H1 (cell line): Measurements from ENCODE around the gene BCL11A. TPM values are rescaled to one million over a fixed set of nuclear protein-coding genes. Genes with fewer than 3 reads are reported as not detected.

Experiments used
- CTCF ChIA-PET: fragments of 300-600 bp; sonication (Branson Sonifier 250); formaldehyde crosslinking; loops from one replicate; lab custom pipeline; 2021; ENCODE audit not compliant: partially characterized antibody; lab: Charles Lee
- POLR2A ChIA-PET: fragments of 300-600 bp; sonication (Branson Sonifier 250); formaldehyde crosslinking; loops from one replicate; lab custom pipeline; 2021; ENCODE audit warnings: inconsistent platforms; ENCODE audit not compliant: partially characterized antibody; lab: Charles Lee
- DNase-seq, 2 experiments: peaks; one replicate each; pipeline versions ENCODE4 v3.0.0 to v3.0.0-alpha.2; 2010 to 2022; ENCODE audit warnings: low spot score in 2 of 2, low read depth in 1 of 2, mixed read lengths in 1 of 2
- FAIRE-seq: peaks from 2 replicates; lab custom pipeline; 2011; peaks lifted over from hg19 to GRCh38; lab: Jason Lieb, UNC
- H2AFZ ChIP-seq: 2 replicates; pipeline ENCODE4 v1.8.1; 2012; ENCODE audit warnings: low read length, inconsistent platforms
- H2AK5ac ChIP-seq: 2 replicates; pipeline ENCODE4 v1.6.1; 2013; ENCODE audit warnings: low read depth, low read length
- H2BK120ac ChIP-seq: replicated peaks from 2 replicates; pipeline ENCODE3; 2013; ENCODE audit warnings: low read depth, low read length, inconsistent platforms
- H2BK12ac ChIP-seq: 2 replicates; pipeline ENCODE4 v1.6.1; 2013; ENCODE audit warnings: low read depth, low read length
- H2BK15ac ChIP-seq: 2 replicates; pipeline ENCODE4 v1.6.1; 2013; ENCODE audit warnings: low read length
- H2BK20ac ChIP-seq: 2 replicates; pipeline ENCODE4 v1.6.1; 2013; ENCODE audit warnings: low read length
- H2BK5ac ChIP-seq: 2 replicates; pipeline ENCODE4 v1.6.1; 2013; ENCODE audit warnings: low read depth, low read length
- H3K14ac ChIP-seq: 2 replicates; pipeline ENCODE4 v1.6.1; 2013; ENCODE audit warnings: inconsistent platforms; ENCODE audit not compliant: insufficient read length
- H3K18ac ChIP-seq: 2 replicates; pipeline ENCODE4 v1.6.1; 2013; ENCODE audit warnings: low read length; ENCODE audit errors: extremely low read depth
- H3K23ac ChIP-seq: 2 replicates; pipeline ENCODE4 v1.6.1; 2013; ENCODE audit warnings: inconsistent platforms; ENCODE audit not compliant: insufficient read length
- H3K23me2 ChIP-seq: 2 replicates; pipeline ENCODE4 v1.6.1; 2013; ENCODE audit warnings: low read depth, low read length
- H3K27ac ChIP-seq: 2 replicates; pipeline ENCODE4 v1.6.1; 2011; ENCODE audit warnings: low read depth, low read length, inconsistent platforms
- H3K27me3 ChIP-seq, 4 experiments: replicated peaks in 1 of 4; 1 replicate in 1 of 4; 2 replicates in 3 of 4; pipeline versions ENCODE4 v1.6.1 to v1.8.1; 2011 to 2013; ENCODE audit warnings: low read length in 3 of 4, mild to moderate bottlenecking in 3 of 4, inconsistent platforms in 2 of 4, mixed read lengths in 2 of 4, moderate library complexity in 1 of 4; ENCODE audit not compliant: control insufficient read depth in 3 of 4, insufficient read depth in 3 of 4; ENCODE audit errors: extremely low read depth in 1 of 4
- H3K36me3 ChIP-seq, 4 experiments: 2 replicates each; pipeline versions ENCODE4 v1.6.1 to v1.8.1; 2011 to 2013; ENCODE audit warnings: mild to moderate bottlenecking in 4 of 4, low read length in 3 of 4, moderate library complexity in 2 of 4, control low read depth in 1 of 4, inconsistent platforms in 1 of 4; ENCODE audit not compliant: insufficient read depth in 4 of 4, control insufficient read depth in 2 of 4
- H3K4ac ChIP-seq: replicated peaks from 2 replicates; pipeline ENCODE3; 2013; ENCODE audit warnings: low read length, low read depth, mixed read lengths, inconsistent platforms; ENCODE audit not compliant: insufficient read length
- H3K4me1 ChIP-seq, 4 experiments: replicated peaks in 1 of 4; 1 replicate in 1 of 4; 2 replicates in 3 of 4; pipeline versions ENCODE4 v1.6.1 to v1.8.1; 2011 to 2013; ENCODE audit warnings: low read length in 3 of 4, inconsistent platforms in 2 of 4, mixed read lengths in 1 of 4; ENCODE audit not compliant: insufficient read depth in 4 of 4, control insufficient read depth in 3 of 4
- H3K4me2 ChIP-seq, 2 experiments: 2 replicates each; pipeline versions ENCODE4 v1.6.1 to v1.8.1; 2011 to 2013; ENCODE audit warnings: low read depth in 2 of 2, low read length in 2 of 2, control low read depth in 1 of 2, inconsistent platforms in 1 of 2, mild to moderate bottlenecking in 1 of 2; ENCODE audit not compliant: insufficient read depth in 1 of 2
- H3K4me3 ChIP-seq, 4 experiments: fragments of 200-600, 300-600 bp in 1 of 4; sonication (generic), shearing (Covaris generic), sonication (Bioruptor Twin) in 1 of 4; 2 replicates each; pipeline versions ENCODE4 v1.5.1 to v1.8.1; 2011 to 2016; ENCODE audit warnings: low read length in 4 of 4, low read depth in 3 of 4, control low read depth in 2 of 4, inconsistent platforms in 2 of 4, mild to moderate bottlenecking in 2 of 4, mixed read lengths in 1 of 4, moderate library complexity in 1 of 4; ENCODE audit not compliant: insufficient read depth in 2 of 4; ENCODE audit errors: extremely low read depth in 1 of 4
- H3K56ac ChIP-seq: replicated peaks from 2 replicates; pipeline ENCODE3; 2013; ENCODE audit warnings: low read depth, mild to moderate bottlenecking, mixed read lengths, low read length, inconsistent platforms; ENCODE audit not compliant: insufficient read length
- H3K79me1 ChIP-seq: 2 replicates; pipeline ENCODE4 v1.6.1; 2013; ENCODE audit warnings: low read depth, low read length, control low read depth
- H3K79me2 ChIP-seq, 2 experiments: 2 replicates each; pipeline versions ENCODE4 v1.6.1 to v1.8.1; 2012 to 2013; ENCODE audit warnings: low read length in 2 of 2, mild to moderate bottlenecking in 2 of 2, inconsistent platforms in 1 of 2; ENCODE audit not compliant: insufficient read depth in 2 of 2, control insufficient read depth in 1 of 2
- H3K9ac ChIP-seq, 4 experiments: replicated peaks in 1 of 4; 1 replicate in 1 of 4; 2 replicates in 3 of 4; pipeline versions ENCODE4 v1.6.1 to v1.8.1; 2011 to 2013; ENCODE audit warnings: low read depth in 3 of 4, low read length in 3 of 4, control low read depth in 2 of 4, mild to moderate bottlenecking in 2 of 4, moderate library complexity in 2 of 4, inconsistent platforms in 1 of 4; ENCODE audit errors: extremely low read depth in 1 of 4
- H3K9me3 ChIP-seq, 2 experiments: 2 replicates each; pipeline versions ENCODE4 v1.6.1 to v1.8.1; 2012 to 2013; ENCODE audit warnings: mild to moderate bottlenecking in 2 of 2, moderate library complexity in 2 of 2, control low read depth in 1 of 2, inconsistent platforms in 1 of 2, low read depth in 1 of 2, low read length in 1 of 2, mixed read lengths in 1 of 2; ENCODE audit not compliant: insufficient read depth in 2 of 2
- H4K20me1 ChIP-seq, 2 experiments: replicated peaks in 1 of 2; 2 replicates each; pipeline versions ENCODE3 to v1.8.1; 2011 to 2013; ENCODE audit warnings: inconsistent platforms in 2 of 2, low read length in 2 of 2, mild to moderate bottlenecking in 1 of 2; ENCODE audit not compliant: insufficient read depth in 2 of 2, control insufficient read depth in 1 of 2
- H4K5ac ChIP-seq: 2 replicates; pipeline ENCODE4 v1.6.1; 2013; ENCODE audit warnings: low read length, low read depth, mixed read lengths, inconsistent platforms; ENCODE audit not compliant: insufficient read length
- H4K8ac ChIP-seq: 2 replicates; pipeline ENCODE4 v1.8.0; 2013; ENCODE audit warnings: mild to moderate bottlenecking, moderate library complexity, low read length, inconsistent platforms; ENCODE audit not compliant: insufficient read depth; ENCODE audit errors: extremely low read depth
- H4K91ac ChIP-seq: replicated peaks from 2 replicates; pipeline ENCODE3; 2013; ENCODE audit warnings: low read length, mixed read lengths, inconsistent platforms; ENCODE audit not compliant: insufficient read length
- BACH1 ChIP-seq: IDR thresholded peaks from 2 replicates; pipeline ENCODE4 v1.6.1; 2012; ENCODE audit warnings: low read length, improper control_type of control experiment
- BRCA1 ChIP-seq: IDR thresholded peaks from 2 replicates; pipeline ENCODE4 v1.6.1; 2012; ENCODE audit warnings: low read depth, low read length, improper control_type of control experiment
- GTF2F1 ChIP-seq: IDR thresholded peaks from 2 replicates; pipeline ENCODE4 v1.6.1; 2012; ENCODE audit warnings: low read depth, low read length, improper control_type of control experiment, borderline replicate concordance
- KDM5A ChIP-seq: fragments of 200-600 bp; IDR thresholded peaks from 2 replicates; pipeline ENCODE4 v1.7.1; 2012; ENCODE audit warnings: mild to moderate bottlenecking, low read length, inconsistent platforms, mixed read lengths
- POLR2AphosphoS5 ChIP-seq: IDR thresholded peaks from 2 replicates; pipeline ENCODE4 v1.6.1; 2011; ENCODE audit warnings: low read depth, low read length
- POU5F1 ChIP-seq: IDR thresholded peaks from 2 replicates; pipeline ENCODE4 v1.6.1; 2011; ENCODE audit warnings: low read depth, mild to moderate bottlenecking, low read length, moderate library complexity
- SP1 ChIP-seq: IDR thresholded peaks from 2 replicates; pipeline ENCODE4 v1.6.1; 2011; ENCODE audit warnings: low read depth, low read length
- SRF ChIP-seq: IDR thresholded peaks from 2 replicates; pipeline ENCODE4 v1.6.1; 2011; ENCODE audit warnings: mild to moderate bottlenecking, low read depth, low read length, moderate library complexity
- TAF1 ChIP-seq: IDR thresholded peaks from 2 replicates; pipeline ENCODE4 v1.6.1; 2011; ENCODE audit warnings: mild to moderate bottlenecking, low read depth, low read length
- TBP ChIP-seq: IDR thresholded peaks from 2 replicates; pipeline ENCODE4 v1.6.1; 2011; ENCODE audit warnings: low read depth, low read length, improper control_type of control experiment
- WGBS, 2 experiments: shearing (Covaris generic) in 1 of 2; methylation state at CpG; one replicate each; pipeline versions ENCODE4 v1.1.6 to v1.1.7; 2013 to 2015; ENCODE audit warnings: low lambda C conversion rate in 2 of 2, mixed read lengths in 2 of 2, inconsistent platforms in 1 of 2, low coverage in 1 of 2, missing lambda C conversion rate in 1 of 2; ENCODE audit not compliant: insufficient replicate concordance in 2 of 2, insufficient coverage in 1 of 2, insufficient read length in 1 of 2; ENCODE audit errors: extremely low coverage in 1 of 2, missing lambda C conversion rate in 1 of 2; 5-methylcytosine and 5-hydroxymethylcytosine counted together
- polyA plus RNA-seq, 7 experiments: library from polyadenylated mRNA; depleted of rRNA in 3 of 7; stranded (reverse) in 5 of 7; unstranded in 2 of 7; fragments of >200 nt in 5 of 7; fragments of 200-250 nt in 2 of 7; gene quantifications; 1 replicate in 5 of 7; 2 replicates in 1 of 7; 4 replicates in 1 of 7; pipeline versions ENCODE4 v1.2.1 to v1.2.3, GENCODE V29; 2011 to 2013; ENCODE audit warnings: missing spikeins in 2 of 7, mixed read lengths in 2 of 7
- total RNA-seq: library from RNA; stranded (reverse); fragmentation: NEBNext Ultra II Directional; extraction: Animal tissue kit (Norgen Biotek cat#: 25700); gene quantifications from 2 replicates; pipeline ENCODE4 v1.2.1, GENCODE V29; 2021
- TF ChIP-seq, protein P1 (sequence below), 3 experiments: IDR thresholded peaks; 1 replicate in 2 of 3; 2 replicates in 1 of 3; pipeline versions ENCODE4 v1.5.1 to v1.6.1; 2011; ENCODE audit warnings: low read length in 3 of 3, mild to moderate bottlenecking in 3 of 3, inconsistent platforms in 2 of 3, low read depth in 1 of 3, moderate library complexity in 1 of 3; ENCODE audit not compliant: insufficient read depth in 1 of 3; ENCODE audit errors: control extremely low read depth in 1 of 3
- TF ChIP-seq, protein P2 (sequence below): IDR thresholded peaks from 2 replicates; pipeline ENCODE4 v1.6.1; 2012; ENCODE audit warnings: inconsistent platforms

BCL11A gene
- total and polyA plus RNA-seq, 2 of the 8 experiments (the other 6 are each of a cell fraction or from before 2014, with no cell fraction given): 11.9 to 59.3 TPM

DNA sequence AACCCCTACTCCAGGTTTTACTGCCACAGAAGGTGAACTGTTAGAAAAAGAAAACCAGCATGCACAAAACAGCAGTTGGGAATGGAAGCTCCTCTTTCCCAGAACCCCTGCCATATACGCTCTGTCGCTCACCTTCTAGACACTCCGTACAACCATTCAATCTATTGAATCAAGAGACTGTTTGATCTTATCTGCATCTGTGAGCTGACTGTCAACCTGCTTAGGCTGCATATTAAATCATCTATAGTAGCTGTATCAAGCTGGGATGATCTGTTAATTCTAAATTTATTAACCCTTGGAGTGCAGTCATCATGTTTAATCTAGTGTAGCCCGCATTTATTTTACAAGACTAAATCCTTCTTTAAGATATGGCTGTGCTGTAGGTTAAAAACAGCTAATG lies 13.6 kb upstream of the BCL11A start:
- Histone ChIP-seq H4K8ac (no peak overlapping the region), H2BK120ac (no peak overlapping the region), H3K27me3 (peaks cover 1 to 18% (median 14%) of the 10 kb centered on the region in 4 experiments), H3K4me2 (no peak overlapping the region), H3K23ac (no peak overlapping the region), H3K79me2 (no peaks in the 10 kb centered on the region), H3K9me3 (no peaks in the 10 kb centered on the region), H3K27ac (no peak overlapping the region), H3K4ac (no peak overlapping the region), H3K14ac (no peak overlapping the region), H2BK5ac (no peak overlapping the region), H3K9ac (no peak overlapping the region), H3K4me1 (peaks cover 4 to 14% (median 9%) of the 10 kb centered on the region in 4 experiments; a peak in 5 of 7 replicates), H3K56ac (no peak overlapping the region), H2BK20ac (no peak overlapping the region), H4K91ac (no peak overlapping the region), H2BK12ac (no peak overlapping the region), H2AK5ac (no peak overlapping the region), H3K36me3 (no peaks in the 10 kb centered on the region), H2BK15ac (no peak overlapping the region), H3K18ac (no peak overlapping the region), H2AFZ (no peak overlapping the region), H4K5ac (no peak overlapping the region), H4K20me1 (no peaks in the 10 kb centered on the region), H3K23me2 (peaks cover 9% of the 10 kb centered on the region), H3K4me3 (no peak overlapping the region), H3K79me1 (no peaks in the 10 kb centered on the region)
- ChIA-PET CTCF (interaction anchor here (0.6 to 17.2 kb wide), 13 partner anchors 10 to 1599 kb away, joined by 3 to 240 read pairs (median 4); no protein-coding TSS in a partner anchor), POLR2A (interaction anchor here (1.1 to 2.8 kb wide), 2 partner anchors 11 to 18 kb away, joined by 4 to 13 read pairs; no protein-coding TSS in a partner anchor)
- WGBS, 2 experiments: 87% methylated on average over 4 of the region's 4 CpGs; no CpG with 5 or more reads in 1 of the 2 experiments
- no peak for DNase-seq
- FAIRE-seq: no peak
- TF ChIP-seq TAF1 (no peak), POU5F1 (no peak), KDM5A (no peak), TBP (no peak), POLR2AphosphoS5 (no peak), BRCA1 (no peak), SP1 (no peak), GTF2F1 (no peak), SRF (no peak), BACH1 (no peak)
- TF ChIP-seq, protein P1, sequence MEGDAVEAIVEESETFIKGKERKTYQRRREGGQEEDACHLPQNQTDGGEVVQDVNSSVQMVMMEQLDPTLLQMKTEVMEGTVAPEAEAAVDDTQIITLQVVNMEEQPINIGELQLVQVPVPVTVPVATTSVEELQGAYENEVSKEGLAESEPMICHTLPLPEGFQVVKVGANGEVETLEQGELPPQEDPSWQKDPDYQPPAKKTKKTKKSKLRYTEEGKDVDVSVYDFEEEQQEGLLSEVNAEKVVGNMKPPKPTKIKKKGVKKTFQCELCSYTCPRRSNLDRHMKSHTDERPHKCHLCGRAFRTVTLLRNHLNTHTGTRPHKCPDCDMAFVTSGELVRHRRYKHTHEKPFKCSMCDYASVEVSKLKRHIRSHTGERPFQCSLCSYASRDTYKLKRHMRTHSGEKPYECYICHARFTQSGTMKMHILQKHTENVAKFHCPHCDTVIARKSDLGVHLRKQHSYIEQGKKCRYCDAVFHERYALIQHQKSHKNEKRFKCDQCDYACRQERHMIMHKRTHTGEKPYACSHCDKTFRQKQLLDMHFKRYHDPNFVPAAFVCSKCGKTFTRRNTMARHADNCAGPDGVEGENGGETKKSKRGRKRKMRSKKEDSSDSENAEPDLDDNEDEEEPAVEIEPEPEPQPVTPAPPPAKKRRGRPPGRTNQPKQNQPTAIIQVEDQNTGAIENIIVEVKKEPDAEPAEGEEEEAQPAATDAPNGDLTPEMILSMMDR (IDR thresholded peaks at IDR 0.05; ENCODE audit: control extremely low read depth in 1 of 3, insufficient read depth in 1 of 3, low read depth in 1 of 3, low read length in 3 of 3): no peak
- TF ChIP-seq, protein P2, sequence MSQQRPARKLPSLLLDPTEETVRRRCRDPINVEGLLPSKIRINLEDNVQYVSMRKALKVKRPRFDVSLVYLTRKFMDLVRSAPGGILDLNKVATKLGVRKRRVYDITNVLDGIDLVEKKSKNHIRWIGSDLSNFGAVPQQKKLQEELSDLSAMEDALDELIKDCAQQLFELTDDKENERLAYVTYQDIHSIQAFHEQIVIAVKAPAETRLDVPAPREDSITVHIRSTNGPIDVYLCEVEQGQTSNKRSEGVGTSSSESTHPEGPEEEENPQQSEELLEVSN: no peak
